Lower leg skin (tissue), 3 donors: ENCODE measurements around the gene EML6.

Experiments
- CTCF ChIP-seq, 3 donors: fragments of 450-650 bp; IDR thresholded peaks; one replicate each; pipeline ENCODE4 v1.5.1; 2016; ENCODE audit warnings: antibody characterized with exemption in 3 of 3, mild to moderate bottlenecking in 3 of 3, moderate library complexity in 2 of 3
- POLR2A ChIP-seq, 2 donors: fragments of 450-650 bp; IDR thresholded peaks; one replicate each; pipeline ENCODE4 v1.6.1; 2016 to 2017; ENCODE audit warnings: antibody characterized with exemption in 2 of 2, mild to moderate bottlenecking in 1 of 2, moderate library complexity in 1 of 2

- TF ChIP-seq CTCF (IDR thresholded peaks at IDR 0.05), result no peak
- TF ChIP-seq POLR2A (IDR thresholded peaks at IDR 0.05), result no peak
Observed at GRCh38 chr2:54894467-54894866, 171.0 kb downstream of the EML6 start.
